C4-2B (cell line): ENCODE measurements around the gene DARS2.
A peak's percentile ranks its signal among the peaks of the same experiment; 100 is the strongest.

ENCODE experiments used
- ZFX ChIP-seq: fragments of 450-650 bp; IDR thresholded peaks from 2 replicates; pipeline ENCODE4 v1.6.1; 2017
- TF ChIP-seq, protein P1 (sequence below): fragments of 450-650 bp; conservative IDR thresholded peaks from 2 replicates; pipeline ENCODE4 v1.5.1; 2017; ENCODE audit warnings: mild to moderate bottlenecking

DNA sequence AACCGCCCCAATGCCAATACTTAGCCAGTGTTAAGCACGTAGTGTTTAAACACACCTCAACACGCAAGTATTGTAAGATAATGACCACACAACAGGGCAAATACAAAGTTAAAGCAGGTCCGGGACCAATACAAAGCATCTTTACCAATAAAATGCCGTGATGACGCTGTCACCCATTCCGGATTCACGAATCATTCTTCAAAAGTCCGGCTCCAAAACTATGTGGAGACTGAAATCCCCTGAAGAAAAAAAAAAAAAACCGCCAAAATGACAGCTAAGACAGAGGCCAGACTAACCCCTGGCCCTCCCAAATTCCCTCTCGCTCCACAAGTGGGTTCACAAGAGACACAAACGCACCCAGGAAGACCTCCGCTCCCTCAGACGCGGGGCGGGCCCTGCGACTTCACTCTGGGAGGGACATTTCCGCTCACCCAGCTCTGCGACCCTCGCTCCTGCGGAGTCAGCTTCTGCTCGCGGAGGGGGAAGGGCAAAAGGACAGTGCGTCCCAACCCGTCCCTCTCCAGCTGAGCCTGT lies 625 bp upstream of the DARS2 start:
- TF ChIP-seq, protein P1, sequence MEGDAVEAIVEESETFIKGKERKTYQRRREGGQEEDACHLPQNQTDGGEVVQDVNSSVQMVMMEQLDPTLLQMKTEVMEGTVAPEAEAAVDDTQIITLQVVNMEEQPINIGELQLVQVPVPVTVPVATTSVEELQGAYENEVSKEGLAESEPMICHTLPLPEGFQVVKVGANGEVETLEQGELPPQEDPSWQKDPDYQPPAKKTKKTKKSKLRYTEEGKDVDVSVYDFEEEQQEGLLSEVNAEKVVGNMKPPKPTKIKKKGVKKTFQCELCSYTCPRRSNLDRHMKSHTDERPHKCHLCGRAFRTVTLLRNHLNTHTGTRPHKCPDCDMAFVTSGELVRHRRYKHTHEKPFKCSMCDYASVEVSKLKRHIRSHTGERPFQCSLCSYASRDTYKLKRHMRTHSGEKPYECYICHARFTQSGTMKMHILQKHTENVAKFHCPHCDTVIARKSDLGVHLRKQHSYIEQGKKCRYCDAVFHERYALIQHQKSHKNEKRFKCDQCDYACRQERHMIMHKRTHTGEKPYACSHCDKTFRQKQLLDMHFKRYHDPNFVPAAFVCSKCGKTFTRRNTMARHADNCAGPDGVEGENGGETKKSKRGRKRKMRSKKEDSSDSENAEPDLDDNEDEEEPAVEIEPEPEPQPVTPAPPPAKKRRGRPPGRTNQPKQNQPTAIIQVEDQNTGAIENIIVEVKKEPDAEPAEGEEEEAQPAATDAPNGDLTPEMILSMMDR = no peak
- 0 out of 2 replicates have a peak, but pooled peaks have one; percentile 30 for TF ChIP-seq ZFX
